Peyer's patch (tissue), 4 donors: Measurements from ENCODE around the gene TAS2R9. TPM values are rescaled to one million over a fixed set of nuclear protein-coding genes. Genes with fewer than 3 reads are reported as not detected.

Source experiments
- DNase-seq, 3 donors: peaks; one replicate each; pipeline ENCODE4 v3.0.0-alpha.2; 2017 to 2019
- H3K27ac ChIP-seq, 4 donors: fragments of 200-600 bp; sonication (generic); one replicate each; pipeline ENCODE4 v1.5.1; 2016 to 2019
- H3K27me3 ChIP-seq, 2 donors: fragments of 200-600 bp; sonication (generic); one replicate each; pipeline ENCODE4 v1.5.1; 2019
- H3K36me3 ChIP-seq, 3 donors: fragments of 200-600 bp; sonication (generic); one replicate each; pipeline ENCODE4 v1.5.1; 2016 to 2019
- H3K4me1 ChIP-seq, 4 donors: fragments of 200-600 bp; sonication (generic); one replicate each; pipeline ENCODE4 v1.5.1; 2016 to 2019
- H3K4me3 ChIP-seq, 4 donors: fragments of 200-600 bp; sonication (generic); 1 replicate in 3 of 4; 2 replicates in 1 of 4; pipeline ENCODE4 v1.5.1; 2016 to 2019; ENCODE audit warnings: mild to moderate bottlenecking in 1 of 4
- H3K9me3 ChIP-seq, 4 donors: fragments of 200-600 bp; sonication (generic); one replicate each; pipeline ENCODE4 v1.5.1; 2016 to 2019; ENCODE audit warnings: mild to moderate bottlenecking in 1 of 4
- CTCF ChIP-seq, 6 experiments: fragments of 450-650 bp in 4 of 6; fragments of 200-600 bp in 2 of 6; sonication (generic) in 1 of 6; IDR thresholded peaks; one replicate each; pipeline ENCODE4 v1.5.1; 2017 to 2019; ENCODE audit warnings: antibody characterized with exemption in 6 of 6, mild to moderate bottlenecking in 3 of 6, moderate library complexity in 1 of 6
- POLR2A ChIP-seq, 2 donors: fragments of 450-650 bp; IDR thresholded peaks; one replicate each; pipeline ENCODE4 v1.5.1; 2017; ENCODE audit warnings: antibody characterized with exemption in 2 of 2, mild to moderate bottlenecking in 2 of 2, moderate library complexity in 2 of 2
- small RNA-seq, 2 donors: library from RNA; depleted of rRNA; stranded (forward); fragments of <200 nt; gene quantifications; one replicate each; pipeline ENCODE3, GENCODE V24; 2016
- total RNA-seq, 4 donors: library from RNA; depleted of rRNA; stranded (reverse); fragments of >200 nt; gene quantifications; one replicate each; pipeline ENCODE4 v1.1.0, GENCODE V29; 2016

The TAS2R9 gene
- total RNA-seq, 4 donors from 2014 or later = not detected

DNA sequence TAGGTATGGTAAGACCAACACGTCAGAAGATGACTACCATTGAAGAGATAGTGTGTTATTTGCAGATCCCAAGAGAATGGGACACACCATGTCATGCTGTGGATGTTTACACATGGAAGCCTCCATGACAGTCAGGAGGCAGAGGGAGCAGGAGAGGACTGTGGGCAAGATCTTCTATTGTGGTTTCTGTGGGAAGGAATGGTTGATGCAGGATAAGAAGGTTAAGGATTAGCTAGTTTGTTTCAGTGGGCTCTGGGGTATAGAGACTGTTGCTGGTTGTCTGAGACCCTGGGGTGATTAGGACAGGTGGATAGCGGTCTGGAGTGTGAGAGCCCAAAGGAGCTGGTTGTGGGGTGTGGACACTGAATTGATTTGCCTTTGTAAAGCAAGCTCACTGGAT is 30.9 kb downstream of the TAS2R9 start:
- Histone ChIP-seq H3K27ac (no peak overlapping the region), H3K36me3 (no peaks in the 10 kb centered on the region), H3K27me3 (no peaks in the 10 kb centered on the region), H3K4me3 (no peak overlapping the region), H3K4me1 (no peaks in the 10 kb centered on the region), H3K9me3 (no peaks in the 10 kb centered on the region)
- no peak for DNase-seq
- TF ChIP-seq POLR2A (IDR thresholded peaks at IDR 0.05) (no peak), CTCF (IDR thresholded peaks at IDR 0.05) (no peak)

- Histone ChIP-seq H3K36me3 (no peaks in the 10 kb centered on the region), H3K4me1 (no peaks in the 10 kb centered on the region), H3K27me3 (no peaks in the 10 kb centered on the region), H3K27ac (no peak overlapping the region), H3K9me3 (no peaks in the 10 kb centered on the region), H3K4me3 (no peak overlapping the region)
- no peak for TF ChIP-seq POLR2A (IDR thresholded peaks at IDR 0.05)
- TF ChIP-seq CTCF (IDR thresholded peaks at IDR 0.05) = peak; percentile 25 to 83 (median 72)
- no peak for DNase-seq
These were observed 38.7 kb downstream of the TAS2R9 start for GRCh38 chr12:10771132-10771733.

DNA sequence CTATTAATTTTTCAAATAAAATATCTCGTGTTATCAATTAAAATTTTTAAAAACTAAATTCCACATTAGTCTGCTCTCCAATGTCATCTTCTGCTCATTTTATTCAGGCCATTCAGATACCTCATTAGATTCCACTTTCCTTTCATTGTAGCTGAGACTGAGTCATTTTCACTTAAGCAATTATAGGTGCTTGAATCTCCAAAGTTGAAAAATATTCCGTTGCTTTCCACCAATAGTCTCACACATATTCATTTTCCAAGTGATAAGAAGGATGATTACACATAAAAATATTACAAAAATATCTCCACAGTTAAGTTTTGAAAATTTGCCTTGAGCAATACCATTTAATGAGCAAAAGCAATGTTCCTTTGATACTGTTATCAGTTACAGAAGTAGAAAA is 50.3 kb downstream of the TAS2R9 start:
- Histone ChIP-seq H3K4me3 (no peak overlapping the region), H3K36me3 (no peaks in the 10 kb centered on the region), H3K27ac (no peak overlapping the region), H3K9me3 (peaks cover 0 to 16% (median 5%) of the 10 kb centered on the region in 4 donors), H3K4me1 (no peaks in the 10 kb centered on the region), H3K27me3 (no peaks in the 10 kb centered on the region)
- DNase-seq = no peak
- no peak for TF ChIP-seq POLR2A (IDR thresholded peaks at IDR 0.05)
- TF ChIP-seq CTCF (IDR thresholded peaks at IDR 0.05) = no peak

Small RNA genes lying within 50 kb of the gene (small RNA-seq; reads per million reads assigned to genes)
- 0 reads per million in 2 donors for gene PRR4

Other genes starting within 250 kb of the TAS2R9 start
- gene MAGOHB, start 196.6 kb downstream of the TAS2R9 start, total RNA-seq = 10 to 100 TPM in 2 of 4 donors, 1 to 10 TPM in 2; 7.7 to 28.9 (median 9.8) TPM
- gene STYK1, start 136.1 kb downstream of the TAS2R9 start, total RNA-seq = 10 to 100 TPM in 3 of 4 donors, 1 to 10 TPM in 1; 5.8 to 43.1 (median 25.4) TPM
- gene YBX3, start 86.8 kb downstream of the TAS2R9 start, total RNA-seq = 100 to 1,000 TPM in 3 of 4 donors, 10 to 100 TPM in 1; 77.1 to 291 (median 151) TPM
- not detected for gene TAS2R7, start 7.5 kb downstream of the TAS2R9 start, total RNA-seq
- not detected for gene TAS2R8, start 2.9 kb downstream of the TAS2R9 start, total RNA-seq
- gene TAS2R10, start 16.2 kb upstream of the TAS2R9 start, total RNA-seq = not detected
- gene PRR4, start 39.3 kb upstream of the TAS2R9 start, total RNA-seq = 10 to 100 TPM in 1 of 4 donors, 1 to 10 TPM in 2, not detected in 1; 5.4 to 10.2 (median 5.8) TPM
- gene PRH1, start 74.1 kb upstream of the TAS2R9 start, total RNA-seq = 10 to 100 TPM; 42.5 to 98.2 (median 47.7) TPM
- 1 to 10 TPM in 3 of 4 donors, not detected in 1; 1.8 to 7.9 (median 7.2) TPM for gene TAS2R13, start 99.4 kb upstream of the TAS2R9 start, total RNA-seq
- gene PRH2, start 119.1 kb upstream of the TAS2R9 start, total RNA-seq = not detected
- gene TAS2R14, start 129.1 kb upstream of the TAS2R9 start, total RNA-seq = 1 to 10 TPM in 3 of 4 donors, not detected in 1; 3.4 to 5.1 (median 4.8) TPM
- 1 to 10 TPM in 3 of 4 donors, not detected in 1; 1.6 to 3.9 (median 1.9) TPM for gene TAS2R50, start 176.7 kb upstream of the TAS2R9 start, total RNA-seq
- gene TAS2R20, start 188.1 kb upstream of the TAS2R9 start, total RNA-seq = 1 to 10 TPM; 3.5 to 9.1 (median 4.7) TPM
- 10 to 100 TPM in 2 of 4 donors, 1 to 10 TPM in 2; 3.2 to 14.9 (median 8.2) TPM for gene TAS2R19, start 212.5 kb upstream of the TAS2R9 start, total RNA-seq
- 10 to 100 TPM in 2 of 4 donors, 1 to 10 TPM in 2; 8.1 to 20.6 (median 11.1) TPM for gene TAS2R31, start 221.2 kb upstream of the TAS2R9 start, total RNA-seq